Hematopoietic multipotent progenitor cell treated with erythropoietin and hydrocortisone succinate and interleukin-3 and kit ligand, for 4 days (in vitro differentiated cells): ENCODE measurements around the gene PTPN18.
A peak's percentile ranks its signal among the peaks of the same experiment; 100 is the strongest.
"Not testable (repeated sequence)": the region's sequence is repeated elsewhere in the genome, so short reads cannot be mapped to it uniquely, and the experiment has no call there.

Experiments
- DNase-seq: peaks from one replicate; pipeline ENCODE4 v3.0.0-alpha.2; 2015

Gene PTPN18, protein sequence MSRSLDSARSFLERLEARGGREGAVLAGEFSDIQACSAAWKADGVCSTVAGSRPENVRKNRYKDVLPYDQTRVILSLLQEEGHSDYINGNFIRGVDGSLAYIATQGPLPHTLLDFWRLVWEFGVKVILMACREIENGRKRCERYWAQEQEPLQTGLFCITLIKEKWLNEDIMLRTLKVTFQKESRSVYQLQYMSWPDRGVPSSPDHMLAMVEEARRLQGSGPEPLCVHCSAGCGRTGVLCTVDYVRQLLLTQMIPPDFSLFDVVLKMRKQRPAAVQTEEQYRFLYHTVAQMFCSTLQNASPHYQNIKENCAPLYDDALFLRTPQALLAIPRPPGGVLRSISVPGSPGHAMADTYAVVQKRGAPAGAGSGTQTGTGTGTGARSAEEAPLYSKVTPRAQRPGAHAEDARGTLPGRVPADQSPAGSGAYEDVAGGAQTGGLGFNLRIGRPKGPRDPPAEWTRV

GRCh38 chr2:130355578-130356431 is at the start of gene PTPN18:
Gene PTPN18, plus strand, starts transcription at chr2:130356056. Its CDS starts 52 bp downstream, at chr2:130356108.
- DNase-seq = peak; percentile 87

- no peak for DNase-seq
Observed at GRCh38 chr2:130307850-130308249, 48.0 kb upstream of the PTPN18 start.

GRCh38 chr2:130310881-130311280 is 45.0 kb upstream of the PTPN18 start:
- DNase-seq = no peak

DNA sequence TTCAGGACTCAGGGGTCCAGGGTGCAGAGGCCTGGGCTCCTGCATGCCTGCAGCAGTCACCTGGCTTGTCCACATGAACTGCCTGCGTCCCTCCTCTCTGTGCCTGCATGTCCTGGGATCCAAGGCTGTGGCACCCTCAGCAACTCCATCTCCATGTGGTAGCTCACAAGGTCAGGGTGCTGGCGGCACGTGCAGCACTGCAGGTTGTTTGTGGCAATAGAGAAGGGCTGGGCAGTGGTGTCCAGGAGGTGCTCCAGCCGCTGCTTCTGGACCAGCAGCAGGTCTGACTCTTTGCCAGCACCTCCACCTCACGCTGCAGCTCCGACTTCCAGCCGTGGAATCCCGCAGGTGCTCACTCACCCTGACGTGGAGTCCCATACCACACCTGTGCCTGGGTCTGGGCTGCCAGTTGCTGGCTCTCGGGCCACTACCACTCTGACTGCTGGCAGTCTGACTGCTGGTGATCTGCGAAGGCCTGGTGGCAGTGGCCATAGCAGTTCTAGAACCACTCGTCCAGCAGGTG is 42.0 kb upstream of the PTPN18 start:
- no peak for DNase-seq

GRCh38 chr2:130314377-130314776 is 41.5 kb upstream of the PTPN18 start:
- no peak for DNase-seq

DNA sequence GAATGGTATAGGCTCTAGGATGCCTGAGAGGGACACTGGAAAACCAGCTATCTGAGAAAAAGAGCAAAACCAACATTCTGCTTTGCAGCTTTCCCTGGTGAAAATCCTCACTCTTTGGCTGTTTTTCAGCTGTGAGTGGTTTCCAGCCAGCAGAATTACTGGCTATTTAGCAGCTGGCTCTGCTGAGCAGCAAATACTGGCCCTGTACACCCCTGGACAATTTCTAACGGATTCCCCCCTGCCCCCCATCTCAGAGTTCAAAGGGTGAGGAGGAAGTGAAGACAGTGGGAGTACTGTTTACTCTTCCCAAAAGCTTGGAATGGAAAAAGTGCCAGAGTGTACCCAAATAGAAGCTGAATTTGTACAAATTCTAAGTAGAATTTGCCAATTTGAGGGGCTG is 39.3 kb upstream of the PTPN18 start:
- DNase-seq = no peak

- DNase-seq = no peak
Observed at GRCh38 chr2:130318906-130319305, 37.0 kb upstream of the PTPN18 start.

GRCh38 chr2:130319536-130319935 is 36.3 kb upstream of the PTPN18 start:
- DNase-seq = no peak

GRCh38 chr2:130327703-130328527 is 27.9 kb upstream of the PTPN18 start:
- no peak for DNase-seq

DNA sequence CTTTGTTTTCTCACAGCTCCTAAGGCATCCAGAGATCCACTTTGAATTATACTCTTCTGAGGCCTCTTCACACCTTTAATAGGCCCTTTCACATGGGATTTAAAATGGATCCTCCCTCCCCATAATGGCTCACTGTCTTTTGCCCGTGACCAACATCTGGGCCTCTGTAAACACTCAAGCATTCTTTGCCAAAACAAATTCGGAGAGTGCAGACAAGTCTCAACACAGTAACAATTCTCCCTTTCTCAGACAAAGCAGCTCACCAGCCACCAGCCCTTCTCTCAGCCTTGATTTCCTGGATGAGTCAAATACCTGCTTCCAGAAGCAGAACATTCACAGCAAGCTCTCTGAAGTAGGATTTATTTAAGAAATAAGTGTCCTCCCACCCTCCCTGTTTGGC is 27.1 kb upstream of the PTPN18 start:
- DNase-seq = no peak

GRCh38 chr2:130332271-130333073 is 23.4 kb upstream of the PTPN18 start:
- peak; percentile 84 for DNase-seq

- not testable (repeated sequence) for DNase-seq
Observed at GRCh38 chr2:130333253-130333652, 22.6 kb upstream of the PTPN18 start.

GRCh38 chr2:130334026-130334425 is 21.8 kb upstream of the PTPN18 start:
- DNase-seq = no peak

GRCh38 chr2:130335226-130335625 is 20.6 kb upstream of the PTPN18 start:
- DNase-seq = no peak

DNA sequence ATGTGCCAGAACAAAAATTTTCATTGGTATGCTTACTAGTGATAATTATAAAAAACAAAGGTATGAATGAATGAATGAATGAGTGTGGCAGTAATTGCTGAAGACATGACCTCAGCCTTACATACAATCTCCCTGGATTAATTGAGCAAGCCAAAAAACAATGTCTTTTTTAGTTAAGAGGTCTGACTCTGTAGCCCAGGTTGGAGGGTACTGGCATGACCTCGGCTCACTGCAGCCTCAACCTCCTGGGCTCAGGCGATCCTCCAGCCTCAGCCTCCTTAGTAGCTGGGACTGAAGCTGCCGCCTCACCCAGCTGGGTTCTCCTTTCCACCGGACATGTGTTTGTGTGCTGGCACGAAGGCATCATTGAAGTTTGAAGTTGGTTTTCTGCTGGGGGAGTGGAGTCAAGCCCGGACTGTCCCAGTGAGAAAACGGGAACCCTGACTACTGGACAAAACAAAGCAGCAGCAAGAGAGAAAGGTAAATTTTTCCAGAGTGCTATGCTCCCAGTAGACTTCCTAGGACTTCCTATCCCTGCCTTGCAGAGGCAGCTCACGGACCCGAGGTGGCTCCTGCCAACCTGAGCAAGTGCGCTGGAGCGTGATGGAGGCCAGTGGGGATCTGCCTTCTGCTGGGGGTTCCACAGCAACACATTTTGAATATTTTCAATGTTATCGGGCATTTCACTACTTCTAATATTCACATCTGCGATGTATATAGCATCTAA is 19.5 kb upstream of the PTPN18 start:
- no peak for DNase-seq

GRCh38 chr2:130336877-130337734 is 18.8 kb upstream of the PTPN18 start:
- DNase-seq = peak; percentile 64

DNA sequence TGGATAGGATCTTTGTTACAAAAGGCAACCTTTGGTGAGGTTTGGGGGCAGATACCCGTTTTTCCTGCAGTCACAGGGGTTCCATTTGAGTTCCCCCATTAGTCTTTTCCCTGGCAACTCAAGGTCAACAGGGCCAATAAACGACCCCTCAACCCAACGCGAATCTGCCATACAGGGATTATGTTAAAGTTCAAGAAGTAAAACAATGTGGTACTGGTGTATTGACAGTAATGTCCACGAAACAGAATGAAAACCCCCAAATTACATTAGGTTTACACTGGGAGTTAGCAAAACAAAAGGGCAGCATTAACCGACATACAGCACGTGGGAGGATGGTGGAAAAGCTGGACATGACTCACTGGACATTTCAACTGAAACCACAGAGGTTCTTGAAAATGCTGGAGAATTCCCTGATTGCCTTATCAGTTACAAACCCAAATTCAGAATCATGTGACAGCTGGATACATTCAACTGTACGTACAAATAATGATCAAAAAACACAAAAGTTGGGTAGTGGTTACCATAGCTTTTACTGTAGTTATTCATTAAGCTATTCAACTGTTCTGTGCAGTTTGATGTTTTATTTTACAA is 18.0 kb upstream of the PTPN18 start:
- DNase-seq = no peak

- no peak for DNase-seq
Observed at GRCh38 chr2:130338793-130339345, 17.0 kb upstream of the PTPN18 start.
